ENCODE data around the gene GNAQ.

GRCh38 chr9:78073722-78074121 lies 42.1 kb upstream of the GNAQ start:
- TF ChIP-seq POLR2A (IDR thresholded peaks at IDR 0.05): no peak
- TF ChIP-seq CTCF (IDR thresholded peaks at IDR 0.05): no peak
- TF ChIP-seq EP300 (IDR thresholded peaks at IDR 0.05): no peak
- no peak for TF ChIP-seq POLR2AphosphoS5 (IDR thresholded peaks at IDR 0.05)
